ENCODE measurements around the gene MED17. TPM values are rescaled to one million over a fixed set of nuclear protein-coding genes. Genes with fewer than 3 reads are reported as not detected.

The MED17 gene
- total RNA-seq, 1 experiment from 2014 or later: 41.1 TPM

DNA sequence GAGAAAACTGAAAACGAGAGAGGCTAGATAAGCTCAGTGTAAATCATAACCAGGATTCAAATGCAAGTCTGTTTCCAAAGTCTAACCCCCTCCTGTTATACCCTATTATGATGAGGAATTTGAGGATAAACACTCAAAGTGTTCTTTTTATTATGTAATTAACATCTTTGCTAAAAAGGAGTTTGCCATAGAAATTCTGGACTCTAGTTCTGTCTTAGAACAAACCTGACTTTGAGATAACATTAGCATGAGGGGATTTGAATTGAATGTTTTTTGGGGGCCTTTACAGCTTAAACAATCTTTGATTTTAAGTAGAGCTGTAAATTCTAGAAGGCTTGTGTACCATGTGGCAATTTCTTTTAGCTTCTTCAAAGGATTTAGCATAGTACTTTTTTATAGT lies 33.1 kb upstream of the MED17 start (continued):
- TF ChIP-seq FOSL1 (IDR thresholded peaks at IDR 0.05; ENCODE audit: low read depth) (no peak), JUND (IDR thresholded peaks at IDR 0.05) (no peak), POLR2A (IDR thresholded peaks at IDR 0.05; ENCODE audit: borderline replicate concordance, extremely low read depth, insufficient read depth, insufficient read length) (no peak), EZH2phosphoT487 (IDR thresholded peaks at IDR 0.05; ENCODE audit: borderline replicate concordance) (no peak)

DNA sequence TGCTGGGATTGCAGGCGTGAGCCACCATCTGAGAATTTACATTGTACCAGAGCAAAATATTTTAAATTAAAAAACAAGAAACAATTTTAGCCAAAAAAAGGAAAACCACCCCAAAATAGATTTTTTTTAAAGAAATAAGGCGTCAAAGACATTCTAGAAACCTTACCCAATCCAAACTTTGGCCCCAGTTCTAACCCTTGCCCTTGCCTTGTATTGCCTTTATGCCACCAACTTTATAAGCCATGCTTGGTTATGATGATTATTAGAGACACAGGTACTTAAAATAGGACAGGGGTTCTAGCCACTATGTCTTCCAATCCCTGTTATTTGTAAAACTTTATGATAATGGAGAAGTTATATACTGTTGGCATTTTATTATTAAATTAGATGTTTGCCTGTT lies 30.8 kb upstream of the MED17 start:
- Histone ChIP-seq H3K4me3 (replicated peaks in 1 of 2; ENCODE audit: low read depth in 1 of 2, low read length in 2 of 2) (no peak overlapping the region), H3K27me3 (ENCODE audit: insufficient read depth, low read length) (no peaks in the 10 kb centered on the region), H4K20me1 (ENCODE audit: insufficient read depth) (no peaks in the 10 kb centered on the region), H3K4me1 (ENCODE audit: control insufficient read depth in 1 of 2, insufficient read depth in 2 of 2, low read length in 2 of 2) (no peaks in the 10 kb centered on the region), H3K27ac (ENCODE audit: low read depth, low read length) (no peak overlapping the region), H3K9me3 (ENCODE audit: control insufficient read depth in 1 of 2, insufficient read depth in 1 of 2, low read depth in 1 of 2, low read length in 2 of 2) (no peaks in the 10 kb centered on the region), H3K4me2 (ENCODE audit: low read length) (no peak overlapping the region), H3K79me2 (ENCODE audit: insufficient read depth, low read length) (no peaks in the 10 kb centered on the region), H3K9ac (ENCODE audit: low read length) (no peak overlapping the region), H2AFZ (ENCODE audit: low read depth, low read length, poor library complexity, severe bottlenecking) (no peak overlapping the region), H3K36me3 (ENCODE audit: control insufficient read depth in 1 of 2, insufficient read depth in 2 of 2, low read length in 2 of 2) (peaks cover 5 to 9% of the 10 kb centered on the region in 2 experiments; a peak in 2 of 4 replicates), H3K9me2 (ENCODE audit: insufficient read depth) (no peaks in the 10 kb centered on the region)
- BruUV-seq (replicated peaks): no TSS peak
- TF ChIP-seq SP1 (IDR thresholded peaks at IDR 0.05; ENCODE audit: low read depth) (no peak), RAD21 (IDR thresholded peaks at IDR 0.05; ENCODE audit: low read depth) (no peak), CEBPB (IDR thresholded peaks at IDR 0.05; ENCODE audit: low read depth) (no peak), ZNF274 (IDR thresholded peaks at IDR 0.05; ENCODE audit: low read depth, low read length) (no peak), EZH2 (IDR thresholded peaks at IDR 0.05) (no peak), YY1 (IDR thresholded peaks at IDR 0.05; ENCODE audit: extremely low read depth, insufficient replicate concordance, low read depth, low read length) (no peak)
- TF ChIP-seq, protein P1, sequence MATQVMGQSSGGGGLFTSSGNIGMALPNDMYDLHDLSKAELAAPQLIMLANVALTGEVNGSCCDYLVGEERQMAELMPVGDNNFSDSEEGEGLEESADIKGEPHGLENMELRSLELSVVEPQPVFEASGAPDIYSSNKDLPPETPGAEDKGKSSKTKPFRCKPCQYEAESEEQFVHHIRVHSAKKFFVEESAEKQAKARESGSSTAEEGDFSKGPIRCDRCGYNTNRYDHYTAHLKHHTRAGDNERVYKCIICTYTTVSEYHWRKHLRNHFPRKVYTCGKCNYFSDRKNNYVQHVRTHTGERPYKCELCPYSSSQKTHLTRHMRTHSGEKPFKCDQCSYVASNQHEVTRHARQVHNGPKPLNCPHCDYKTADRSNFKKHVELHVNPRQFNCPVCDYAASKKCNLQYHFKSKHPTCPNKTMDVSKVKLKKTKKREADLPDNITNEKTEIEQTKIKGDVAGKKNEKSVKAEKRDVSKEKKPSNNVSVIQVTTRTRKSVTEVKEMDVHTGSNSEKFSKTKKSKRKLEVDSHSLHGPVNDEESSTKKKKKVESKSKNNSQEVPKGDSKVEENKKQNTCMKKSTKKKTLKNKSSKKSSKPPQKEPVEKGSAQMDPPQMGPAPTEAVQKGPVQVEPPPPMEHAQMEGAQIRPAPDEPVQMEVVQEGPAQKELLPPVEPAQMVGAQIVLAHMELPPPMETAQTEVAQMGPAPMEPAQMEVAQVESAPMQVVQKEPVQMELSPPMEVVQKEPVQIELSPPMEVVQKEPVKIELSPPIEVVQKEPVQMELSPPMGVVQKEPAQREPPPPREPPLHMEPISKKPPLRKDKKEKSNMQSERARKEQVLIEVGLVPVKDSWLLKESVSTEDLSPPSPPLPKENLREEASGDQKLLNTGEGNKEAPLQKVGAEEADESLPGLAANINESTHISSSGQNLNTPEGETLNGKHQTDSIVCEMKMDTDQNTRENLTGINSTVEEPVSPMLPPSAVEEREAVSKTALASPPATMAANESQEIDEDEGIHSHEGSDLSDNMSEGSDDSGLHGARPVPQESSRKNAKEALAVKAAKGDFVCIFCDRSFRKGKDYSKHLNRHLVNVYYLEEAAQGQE (IDR thresholded peaks at IDR 0.05; ENCODE audit: low read depth): no peak
- TF ChIP-seq, protein P2, sequence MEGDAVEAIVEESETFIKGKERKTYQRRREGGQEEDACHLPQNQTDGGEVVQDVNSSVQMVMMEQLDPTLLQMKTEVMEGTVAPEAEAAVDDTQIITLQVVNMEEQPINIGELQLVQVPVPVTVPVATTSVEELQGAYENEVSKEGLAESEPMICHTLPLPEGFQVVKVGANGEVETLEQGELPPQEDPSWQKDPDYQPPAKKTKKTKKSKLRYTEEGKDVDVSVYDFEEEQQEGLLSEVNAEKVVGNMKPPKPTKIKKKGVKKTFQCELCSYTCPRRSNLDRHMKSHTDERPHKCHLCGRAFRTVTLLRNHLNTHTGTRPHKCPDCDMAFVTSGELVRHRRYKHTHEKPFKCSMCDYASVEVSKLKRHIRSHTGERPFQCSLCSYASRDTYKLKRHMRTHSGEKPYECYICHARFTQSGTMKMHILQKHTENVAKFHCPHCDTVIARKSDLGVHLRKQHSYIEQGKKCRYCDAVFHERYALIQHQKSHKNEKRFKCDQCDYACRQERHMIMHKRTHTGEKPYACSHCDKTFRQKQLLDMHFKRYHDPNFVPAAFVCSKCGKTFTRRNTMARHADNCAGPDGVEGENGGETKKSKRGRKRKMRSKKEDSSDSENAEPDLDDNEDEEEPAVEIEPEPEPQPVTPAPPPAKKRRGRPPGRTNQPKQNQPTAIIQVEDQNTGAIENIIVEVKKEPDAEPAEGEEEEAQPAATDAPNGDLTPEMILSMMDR (IDR thresholded peaks at IDR 0.05 in 2 of 3, conservative IDR thresholded peaks at IDR 0.05 in 1 of 3; ENCODE audit: borderline replicate concordance in 1 of 3, insufficient read depth in 1 of 3, low read depth in 2 of 3, low read length in 2 of 3): no peak
- ATAC-seq (no peak), DNase-seq (ENCODE audit: low read depth, low spot score) (no peak)
- ChIA-PET RAD21 (ENCODE audit: low non-redundant PET in 1 of 2, low total read pairs in 2 of 2, uncharacterized antibody in 2 of 2, unreplicated experiment in 2 of 2) (no interaction called here), CTCF (no interaction called here), POLR2A (no interaction called here)
- intact Hi-C loops (cut with micrococcal nuclease): no loop called here
